GM12891 (cell line): Measurements from ENCODE around the gene MUC20.
"Not testable (repeated sequence)": the region's sequence is repeated elsewhere in the genome, so short reads cannot be mapped to it uniquely, and the experiment has no call there.

ENCODE experiments used
- DNase-seq: peaks from one replicate; pipeline ENCODE4 v3.0.0; 2011; ENCODE audit warnings: low spot score; ENCODE audit not compliant: insufficient read length
- FAIRE-seq: peaks from 2 replicates; lab custom pipeline; 2011; peaks lifted over from hg19 to GRCh38; lab: Jason Lieb, UNC
- PAX5 ChIP-seq: IDR thresholded peaks from 2 replicates; pipeline ENCODE4 v1.6.1; 2011; ENCODE audit warnings: low read length, moderate library complexity, mild to moderate bottlenecking; ENCODE audit not compliant: insufficient read depth, severe bottlenecking
- POLR2A ChIP-seq: IDR thresholded peaks from 2 replicates; pipeline ENCODE4 v1.6.1; 2011; ENCODE audit warnings: low read depth, low read length, control low read depth
- POLR2AphosphoS5 ChIP-seq: IDR thresholded peaks from 2 replicates; pipeline ENCODE4 v1.6.1; 2011; ENCODE audit warnings: low read depth, low read length, control low read depth
- POU2F2 ChIP-seq: IDR thresholded peaks from 2 replicates; pipeline ENCODE4 v1.6.1; 2011; ENCODE audit warnings: low read depth, mild to moderate bottlenecking, control low read depth, low read length, moderate library complexity
- SPI1 ChIP-seq: IDR thresholded peaks from 2 replicates; pipeline ENCODE4 v1.6.1; 2011; ENCODE audit warnings: low read depth, low read length, control low read depth
- TAF1 ChIP-seq: IDR thresholded peaks from 2 replicates; pipeline ENCODE4 v1.6.1; 2011; ENCODE audit warnings: low read depth, low read length, control low read depth

MUC20 gene

GRCh38 chr3:195690951-195691350, 29.8 kb upstream of the MUC20 start:
- FAIRE-seq: no peak
- TF ChIP-seq POLR2AphosphoS5 (no peak), POU2F2 (no peak), SPI1 (no peak)
- DNase-seq: no peak

GRCh38 chr3:195691596-195692353, 29.0 kb upstream of the MUC20 start:
- FAIRE-seq, DNase-seq: not testable (repeated sequence)

GRCh38 chr3:195692354-195692685, 28.5 kb upstream of the MUC20 start:
- DNase-seq: no peak
- FAIRE-seq: no peak
- TF ChIP-seq PAX5 (no peak), POLR2AphosphoS5 (no peak), SPI1 (no peak), TAF1 (no peak), POLR2A (no peak), POU2F2 (no peak)

- DNase-seq (no peak), FAIRE-seq (no peak)
- TF ChIP-seq POU2F2: no peak
- TF ChIP-seq PAX5: no peak
- no peak for TF ChIP-seq POLR2AphosphoS5
Observed at GRCh38 chr3:195692781-195693427, 27.9 kb upstream of the MUC20 start.

- FAIRE-seq: no peak
- TF ChIP-seq POU2F2 (no peak), PAX5 (no peak), TAF1 (no peak), POLR2A (no peak), POLR2AphosphoS5 (no peak), SPI1 (no peak)
Observed at GRCh38 chr3:195693428-195694216, 27.2 kb upstream of the MUC20 start.

GRCh38 chr3:195694217-195695076, 26.3 kb upstream of the MUC20 start:
- DNase-seq, FAIRE-seq: not testable (repeated sequence)

More at GRCh38 chr3:195693428-195694216, 27.2 kb upstream of the MUC20 start:
- DNase-seq: no peak

- no peak for FAIRE-seq
Observed at GRCh38 chr3:195696632-195697278, 24.0 kb upstream of the MUC20 start.

GRCh38 chr3:195697582-195698324, 23.0 kb upstream of the MUC20 start:
- DNase-seq: no peak
- FAIRE-seq: no peak
- TF ChIP-seq TAF1: no peak
- TF ChIP-seq POLR2AphosphoS5: no peak
- no peak for TF ChIP-seq POLR2A
- TF ChIP-seq SPI1: no peak
- TF ChIP-seq POU2F2: no peak
- TF ChIP-seq PAX5: no peak

More at GRCh38 chr3:195696632-195697278, 24.0 kb upstream of the MUC20 start:
- TF ChIP-seq SPI1 (no peak), POLR2AphosphoS5 (no peak), PAX5 (no peak)
- DNase-seq: no peak

- no peak for TF ChIP-seq TAF1
- DNase-seq (no peak), FAIRE-seq (no peak)
Observed at GRCh38 chr3:195698325-195698646, 22.5 kb upstream of the MUC20 start.
